ENCODE measurements around the gene CRY2.
A peak's percentile ranks its signal among the peaks of the same experiment; 100 is the strongest.
"Not testable (repeated sequence)": the region's sequence is repeated elsewhere in the genome, so short reads cannot be mapped to it uniquely, and the experiment has no call there.

The CRY2 gene

GRCh38 chr11:45834298-45834756 is 12.9 kb upstream of the CRY2 start:
- H3K36me3 ChIP-seq (ENCODE audit: control insufficient read depth in 1 of 2, insufficient read depth in 2 of 2, low read length in 2 of 2) = no peaks in the 10 kb centered on the region
- no peaks in the 10 kb centered on the region for H3K4me1 ChIP-seq (ENCODE audit: control insufficient read depth in 1 of 2, insufficient read depth in 2 of 2, low read length in 2 of 2)
- no peaks in the 10 kb centered on the region for H3K27me3 ChIP-seq (ENCODE audit: low read depth, low read length)
- no peaks in the 10 kb centered on the region for H3K9me3 ChIP-seq (ENCODE audit: control insufficient read depth in 1 of 2, low read length in 2 of 2)
- H3K4me3 ChIP-seq (ENCODE audit: low read depth in 1 of 2, low read length in 2 of 2) = no peak overlapping the region
- H3K27ac ChIP-seq (ENCODE audit: low read length) = no peak overlapping the region

- no peaks in the 10 kb centered on the region for H3K36me3 ChIP-seq (ENCODE audit: control insufficient read depth in 1 of 2, insufficient read depth in 2 of 2, low read length in 2 of 2)
- no peaks in the 10 kb centered on the region for H3K27me3 ChIP-seq (ENCODE audit: low read depth, low read length)
- no peak overlapping the region for H3K4me3 ChIP-seq (ENCODE audit: low read depth in 1 of 2, low read length in 2 of 2)
- H3K27ac ChIP-seq (ENCODE audit: low read length) = no peak overlapping the region
- H3K9me3 ChIP-seq (ENCODE audit: control insufficient read depth in 1 of 2, low read length in 2 of 2) = no peaks in the 10 kb centered on the region
- H3K4me1 ChIP-seq (ENCODE audit: control insufficient read depth in 1 of 2, insufficient read depth in 2 of 2, low read length in 2 of 2) = peaks cover 0 to 8% of the 10 kb centered on the region in 2 donors
Observed at GRCh38 chr11:45839204-45839603, 8.1 kb upstream of the CRY2 start.

DNA sequence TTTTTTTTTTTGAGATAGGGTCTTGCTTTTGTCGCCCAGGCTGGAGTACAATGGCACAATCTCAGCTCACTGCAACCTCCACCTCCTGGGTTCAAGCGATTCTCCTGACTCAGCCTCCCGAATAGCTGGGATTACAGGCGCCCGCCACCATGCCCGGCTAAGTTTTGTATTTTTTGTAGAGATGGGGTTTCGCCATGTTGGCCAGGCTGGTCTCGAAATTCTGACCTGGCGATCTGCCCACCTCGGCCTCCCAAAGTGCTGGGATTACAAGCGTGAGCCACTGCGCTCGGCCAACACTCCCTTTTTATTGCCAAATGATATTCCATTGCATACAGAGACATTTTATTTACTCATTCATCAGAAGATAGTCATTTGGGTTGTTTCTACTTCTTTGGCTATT is 7.0 kb upstream of the CRY2 start:
- not testable (repeated sequence) for H3K27ac ChIP-seq (ENCODE audit: low read length); H3K9me3 ChIP-seq (ENCODE audit: control insufficient read depth in 1 of 2, low read length in 2 of 2); H3K27me3 ChIP-seq (ENCODE audit: low read depth, low read length); H3K4me1 ChIP-seq (ENCODE audit: control insufficient read depth in 1 of 2, insufficient read depth in 2 of 2, low read length in 2 of 2); H3K36me3 ChIP-seq (ENCODE audit: control insufficient read depth in 1 of 2, insufficient read depth in 2 of 2, low read length in 2 of 2); H3K4me3 ChIP-seq (ENCODE audit: low read depth in 1 of 2, low read length in 2 of 2)

DNA sequence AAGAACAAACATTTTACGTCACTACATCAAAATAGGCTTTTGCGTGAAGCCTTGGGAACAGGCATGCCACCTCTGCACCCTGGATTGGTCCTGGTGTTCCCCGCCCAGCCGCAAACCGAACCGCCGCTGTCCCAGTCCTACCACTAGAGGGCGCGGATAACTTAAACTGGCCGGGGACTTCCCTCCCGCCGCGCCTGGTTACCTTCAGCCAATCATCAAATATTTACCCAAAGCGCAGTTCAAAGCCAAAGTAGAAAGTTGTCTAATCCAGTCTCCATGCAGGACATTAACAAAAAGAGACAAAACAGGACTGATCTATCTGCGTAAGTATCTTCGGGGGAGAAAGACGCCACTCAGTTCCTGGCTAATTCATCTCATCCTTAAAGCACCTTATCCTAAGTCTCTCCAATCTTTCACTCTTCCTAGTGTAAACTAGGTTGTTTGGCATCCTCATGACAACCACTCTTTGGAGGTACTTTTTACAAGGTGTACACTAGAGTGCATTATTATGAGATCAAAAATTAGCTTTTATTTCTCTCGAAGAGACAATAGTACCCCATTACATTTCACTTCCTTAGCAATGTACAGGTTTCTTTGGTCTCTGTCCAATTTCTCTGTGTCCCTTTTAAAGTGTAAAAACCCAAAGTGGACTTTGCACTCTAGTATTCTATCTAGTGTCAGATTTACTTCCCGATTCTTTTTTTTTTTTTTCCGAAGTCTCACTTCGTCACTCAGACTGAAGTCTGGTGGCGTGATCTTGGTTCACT is 3.9 kb upstream of the CRY2 start:
- Histone ChIP-seq H3K9me3 (ENCODE audit: control insufficient read depth in 1 of 2, low read length in 2 of 2) (no peaks in the 10 kb centered on the region), H3K36me3 (ENCODE audit: control insufficient read depth in 1 of 2, insufficient read depth in 2 of 2, low read length in 2 of 2) (peaks cover 0 to 4% of the 10 kb centered on the region in 2 donors), H3K4me3 (ENCODE audit: low read depth in 1 of 2, low read length in 2 of 2) (peak overlapping the region; percentile 27 to 38), H3K4me1 (ENCODE audit: control insufficient read depth in 1 of 2, insufficient read depth in 2 of 2, low read length in 2 of 2) (peaks cover 10 to 11% of the 10 kb centered on the region in 2 donors), H3K27me3 (ENCODE audit: low read depth, low read length) (no peaks in the 10 kb centered on the region), H3K27ac (ENCODE audit: low read length) (peak overlapping the region; percentile 88)

DNA sequence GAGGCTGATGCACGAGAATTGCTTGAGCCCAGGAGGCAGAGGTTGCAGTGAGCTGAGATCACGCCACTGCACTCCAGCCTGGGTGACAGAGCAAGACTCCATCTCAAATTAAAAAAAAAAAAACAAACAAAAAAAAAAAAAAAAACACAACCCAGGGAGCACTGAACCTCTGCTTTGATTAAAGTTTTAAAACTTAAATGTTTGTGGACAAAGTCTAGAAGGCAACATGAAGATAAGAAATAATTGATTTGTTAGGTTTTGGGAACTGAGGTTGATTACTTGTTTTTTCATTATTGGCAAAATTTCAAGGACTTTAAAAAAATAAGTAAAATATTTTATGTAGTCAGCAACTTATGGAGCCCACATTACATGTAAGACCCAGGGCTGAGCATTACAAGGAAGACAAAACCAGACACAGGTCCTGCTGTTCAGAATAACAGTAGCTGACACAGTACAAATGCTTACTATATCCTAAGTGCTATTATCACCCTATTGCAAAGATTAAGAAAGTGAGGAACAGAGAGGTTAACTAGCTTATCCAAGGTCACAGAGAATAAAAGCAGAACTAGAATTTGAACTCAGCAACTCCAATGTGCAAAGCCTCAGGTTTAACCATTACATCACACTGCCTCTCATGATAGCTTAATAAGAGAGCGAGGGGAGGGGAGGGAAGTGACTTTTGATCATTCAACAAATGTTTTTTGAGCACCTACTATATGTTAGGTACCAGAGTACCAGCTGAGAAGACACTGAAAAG is 2.3 kb upstream of the CRY2 start:
- Histone ChIP-seq H3K9me3 (ENCODE audit: control insufficient read depth in 1 of 2, low read length in 2 of 2) (no peaks in the 10 kb centered on the region), H3K36me3 (ENCODE audit: control insufficient read depth in 1 of 2, insufficient read depth in 2 of 2, low read length in 2 of 2) (peaks cover 0 to 4% of the 10 kb centered on the region in 2 donors), H3K4me3 (ENCODE audit: low read depth in 1 of 2, low read length in 2 of 2) (no peak overlapping the region), H3K27me3 (ENCODE audit: low read depth, low read length) (no peaks in the 10 kb centered on the region), H3K4me1 (ENCODE audit: control insufficient read depth in 1 of 2, insufficient read depth in 2 of 2, low read length in 2 of 2) (peaks cover 21 to 23% of the 10 kb centered on the region in 2 donors), H3K27ac (ENCODE audit: low read length) (no peak overlapping the region)

GRCh38 chr11:45846174-45846675 is 1.1 kb upstream of the CRY2 start:
- Histone ChIP-seq H3K9me3 (ENCODE audit: control insufficient read depth in 1 of 2, low read length in 2 of 2) (no peaks in the 10 kb centered on the region), H3K27ac (ENCODE audit: low read length) (peak overlapping the region; percentile 85), H3K27me3 (ENCODE audit: low read depth, low read length) (no peaks in the 10 kb centered on the region), H3K4me3 (ENCODE audit: low read depth in 1 of 2, low read length in 2 of 2) (peak overlapping the region; percentile 43 to 89), H3K36me3 (ENCODE audit: control insufficient read depth in 1 of 2, insufficient read depth in 2 of 2, low read length in 2 of 2) (peaks cover 0 to 4% of the 10 kb centered on the region in 2 donors), H3K4me1 (ENCODE audit: control insufficient read depth in 1 of 2, insufficient read depth in 2 of 2, low read length in 2 of 2) (peaks cover 31 to 35% of the 10 kb centered on the region in 2 donors)

GRCh38 chr11:45847911-45848316 is 639 bp downstream of the CRY2 start:
- Histone ChIP-seq H3K9me3 (ENCODE audit: control insufficient read depth in 1 of 2, low read length in 2 of 2) (no peaks in the 10 kb centered on the region), H3K36me3 (ENCODE audit: control insufficient read depth in 1 of 2, insufficient read depth in 2 of 2, low read length in 2 of 2) (peaks cover 0 to 4% of the 10 kb centered on the region in 2 donors), H3K4me3 (ENCODE audit: low read depth in 1 of 2, low read length in 2 of 2) (peak overlapping the region; percentile 85 to 89), H3K4me1 (ENCODE audit: control insufficient read depth in 1 of 2, insufficient read depth in 2 of 2, low read length in 2 of 2) (peaks cover 46 to 50% of the 10 kb centered on the region in 2 donors), H3K27me3 (ENCODE audit: low read depth, low read length) (no peaks in the 10 kb centered on the region), H3K27ac (ENCODE audit: low read length) (peak overlapping the region; percentile 96)

GRCh38 chr11:45848654-45849081 is 1.4 kb downstream of the CRY2 start:
- H3K9me3 ChIP-seq (ENCODE audit: control insufficient read depth in 1 of 2, low read length in 2 of 2) = no peaks in the 10 kb centered on the region
- H3K4me1 ChIP-seq (ENCODE audit: control insufficient read depth in 1 of 2, insufficient read depth in 2 of 2, low read length in 2 of 2) = peaks cover 47 to 50% of the 10 kb centered on the region in 2 donors
- peaks cover 0 to 4% of the 10 kb centered on the region in 2 donors for H3K36me3 ChIP-seq (ENCODE audit: control insufficient read depth in 1 of 2, insufficient read depth in 2 of 2, low read length in 2 of 2)
- H3K4me3 ChIP-seq (ENCODE audit: low read depth in 1 of 2, low read length in 2 of 2) = peak overlapping the region; percentile 85 to 89
- H3K27me3 ChIP-seq (ENCODE audit: low read depth, low read length) = no peaks in the 10 kb centered on the region
- H3K27ac ChIP-seq (ENCODE audit: low read length) = peak overlapping the region; percentile 96

- Histone ChIP-seq H3K27ac (ENCODE audit: low read length) (no peak overlapping the region), H3K4me1 (ENCODE audit: control insufficient read depth in 1 of 2, insufficient read depth in 2 of 2, low read length in 2 of 2) (peaks cover 54 to 68% of the 10 kb centered on the region in 2 donors), H3K4me3 (ENCODE audit: low read depth in 1 of 2, low read length in 2 of 2) (no peak overlapping the region), H3K27me3 (ENCODE audit: low read depth, low read length) (no peaks in the 10 kb centered on the region), H3K9me3 (ENCODE audit: control insufficient read depth in 1 of 2, low read length in 2 of 2) (no peaks in the 10 kb centered on the region), H3K36me3 (ENCODE audit: control insufficient read depth in 1 of 2, insufficient read depth in 2 of 2, low read length in 2 of 2) (peaks cover 0 to 4% of the 10 kb centered on the region in 2 donors)
Observed at GRCh38 chr11:45850446-45850845, 3.2 kb downstream of the CRY2 start.

DNA sequence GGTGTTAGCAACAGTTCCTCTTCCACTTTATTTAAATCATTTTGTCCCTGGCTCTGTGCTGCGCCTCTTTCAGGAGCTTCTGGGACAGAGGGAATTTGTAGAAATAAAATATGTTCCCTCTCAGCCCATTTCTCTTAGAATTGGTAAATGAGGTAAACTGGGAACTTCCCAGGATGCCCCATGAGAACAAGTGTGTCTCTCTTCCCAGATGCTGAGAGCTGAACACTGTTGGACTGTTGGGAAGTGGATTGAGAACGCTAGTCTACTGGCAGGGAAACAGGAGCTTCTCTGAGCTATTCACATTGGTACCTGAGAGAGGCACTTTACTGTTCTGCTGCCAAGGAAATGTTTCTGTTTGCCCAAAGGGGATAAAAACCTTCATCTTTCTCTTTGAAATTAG is 4.0 kb downstream of the CRY2 start:
- Histone ChIP-seq H3K36me3 (ENCODE audit: control insufficient read depth in 1 of 2, insufficient read depth in 2 of 2, low read length in 2 of 2) (peaks cover 0 to 4% of the 10 kb centered on the region in 2 donors), H3K4me3 (ENCODE audit: low read depth in 1 of 2, low read length in 2 of 2) (no peak overlapping the region), H3K27me3 (ENCODE audit: low read depth, low read length) (no peaks in the 10 kb centered on the region), H3K9me3 (ENCODE audit: control insufficient read depth in 1 of 2, low read length in 2 of 2) (no peaks in the 10 kb centered on the region), H3K27ac (ENCODE audit: low read length) (no peak overlapping the region), H3K4me1 (ENCODE audit: control insufficient read depth in 1 of 2, insufficient read depth in 2 of 2, low read length in 2 of 2) (peaks cover 56 to 76% of the 10 kb centered on the region in 2 donors)

- Histone ChIP-seq H3K9me3 (ENCODE audit: control insufficient read depth in 1 of 2, low read length in 2 of 2) (no peaks in the 10 kb centered on the region), H3K36me3 (ENCODE audit: control insufficient read depth in 1 of 2, insufficient read depth in 2 of 2, low read length in 2 of 2) (peaks cover 4 to 6% of the 10 kb centered on the region in 2 donors), H3K4me3 (ENCODE audit: low read depth in 1 of 2, low read length in 2 of 2) (peak overlapping the region in 1 of 2 donors; percentile 12), H3K27me3 (ENCODE audit: low read depth, low read length) (no peaks in the 10 kb centered on the region), H3K4me1 (ENCODE audit: control insufficient read depth in 1 of 2, insufficient read depth in 2 of 2, low read length in 2 of 2) (peaks cover 52 to 84% of the 10 kb centered on the region in 2 donors), H3K27ac (ENCODE audit: low read length) (peak overlapping the region; percentile 14)
Observed at GRCh38 chr11:45852018-45852711, 4.9 kb downstream of the CRY2 start.
